OCI-LY1 (cell line): ENCODE measurements around the gene PIGN.

Experiments used
- H2AFZ ChIP-seq: fragments of 200-600 bp; sonication (generic), shearing (Covaris generic); 2 replicates; pipeline ENCODE4 v1.6.0; 2014; ENCODE audit warnings: antibody characterized with exemption, mild to moderate bottlenecking, low read length
- H3F3A ChIP-seq: fragments of 200-600 bp; sonication (generic), shearing (Covaris generic); 2 replicates; pipeline ENCODE4 v1.6.0; 2014; ENCODE audit warnings: mild to moderate bottlenecking, antibody characterized with exemption, low read length, moderate library complexity; ENCODE audit not compliant: insufficient read depth
- H3K27ac ChIP-seq: fragments of 200-600 bp; sonication (generic); 2 replicates; pipeline ENCODE4 v1.5.1; 2014; ENCODE audit warnings: low read length, mixed run types, mild to moderate bottlenecking, low read depth; ENCODE audit not compliant: poor library complexity, severe bottlenecking
- H3K27me3 ChIP-seq: fragments of 200-600 bp; sonication (generic); 2 replicates; pipeline ENCODE4 v1.6.0; 2014; ENCODE audit warnings: antibody characterized with exemption, mild to moderate bottlenecking, low read length, moderate library complexity; ENCODE audit not compliant: insufficient read depth
- H3K36me3 ChIP-seq: fragments of 200-600 bp; sonication (generic); 2 replicates; pipeline ENCODE4 v1.6.1; 2014; ENCODE audit warnings: mild to moderate bottlenecking, antibody characterized with exemption, low read length, moderate library complexity, mixed read lengths; ENCODE audit not compliant: insufficient read depth
- H3K4me1 ChIP-seq: fragments of 200-600 bp; sonication (generic); 2 replicates; pipeline ENCODE4 v1.5.1; 2014; ENCODE audit warnings: mild to moderate bottlenecking, low read length, moderate library complexity; ENCODE audit not compliant: insufficient read depth, severe bottlenecking
- H3K4me2 ChIP-seq: fragments of 200-600 bp; sonication (generic), shearing (Covaris generic); 2 replicates; pipeline ENCODE4 v1.6.1; 2014; ENCODE audit warnings: low read length
- H3K4me3 ChIP-seq: fragments of 200-600 bp; sonication (generic); 2 replicates; pipeline ENCODE4 v1.5.1; 2014; ENCODE audit warnings: low read length, low read depth, mild to moderate bottlenecking, mixed read lengths; ENCODE audit not compliant: poor library complexity, severe bottlenecking
- H3K79me2 ChIP-seq: fragments of 200-600 bp; shearing (Covaris generic); 2 replicates; pipeline ENCODE4 v1.6.1; 2016; ENCODE audit warnings: mixed run types, low read length, mixed read lengths; ENCODE audit not compliant: insufficient read depth
- H3K9ac ChIP-seq: fragments of 200-600 bp; sonication (generic), shearing (Covaris generic); 2 replicates; pipeline ENCODE4 v1.6.1; 2014; ENCODE audit warnings: mild to moderate bottlenecking, low read length, mixed read lengths
- H3K9me2 ChIP-seq: fragments of 200-600 bp; sonication (generic), shearing (Covaris generic); 2 replicates; pipeline ENCODE4 v1.6.1; 2014; ENCODE audit warnings: low read depth, mild to moderate bottlenecking, low read length, mixed read lengths
- H3K9me3 ChIP-seq: fragments of 200-600 bp; shearing (Covaris generic); 2 replicates; pipeline ENCODE4 v1.6.1; 2014; ENCODE audit warnings: low read length, mixed read lengths
- H4K20me1 ChIP-seq: fragments of 200-600 bp; sonication (generic), shearing (Covaris generic); 2 replicates; pipeline ENCODE4 v1.6.0; 2016; ENCODE audit warnings: mild to moderate bottlenecking, low read length; ENCODE audit not compliant: insufficient read depth
- EZH2 ChIP-seq: fragments of 200-600 bp; sonication (generic), shearing (Covaris generic); IDR thresholded peaks from 2 replicates; pipeline ENCODE4 v1.8.0; 2017; ENCODE audit warnings: borderline replicate concordance, mixed run types, mild to moderate bottlenecking, antibody characterized with exemption, low read length, moderate library complexity, mixed read lengths
- TF ChIP-seq, protein P1 (sequence below): fragments of 200-600 bp; sonication (generic), shearing (Covaris generic); IDR thresholded peaks from 2 replicates; pipeline ENCODE4 v1.5.1; 2017; ENCODE audit warnings: mild to moderate bottlenecking, antibody characterized with exemption, low read length, moderate library complexity, mixed read lengths

The PIGN gene

DNA sequence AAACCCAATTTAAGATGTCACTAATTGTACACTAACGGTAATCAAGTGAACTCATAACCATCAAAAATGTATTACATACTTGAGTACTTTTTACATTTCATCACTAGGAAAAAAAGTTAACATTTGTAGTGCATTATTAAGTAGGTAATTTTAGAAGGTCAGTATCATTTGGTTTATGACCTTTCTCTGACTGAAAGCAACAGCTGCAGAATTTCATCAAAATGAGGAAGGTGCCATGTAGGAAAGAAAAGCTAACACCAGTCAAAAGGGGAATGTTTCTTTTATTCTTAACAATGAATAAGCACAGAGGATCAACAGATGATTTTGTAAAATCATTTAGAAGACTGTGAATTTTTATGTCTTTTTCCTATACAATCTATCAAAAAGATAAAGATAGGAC, 79.0 kb downstream of the PIGN start:
- TF ChIP-seq, protein P1, sequence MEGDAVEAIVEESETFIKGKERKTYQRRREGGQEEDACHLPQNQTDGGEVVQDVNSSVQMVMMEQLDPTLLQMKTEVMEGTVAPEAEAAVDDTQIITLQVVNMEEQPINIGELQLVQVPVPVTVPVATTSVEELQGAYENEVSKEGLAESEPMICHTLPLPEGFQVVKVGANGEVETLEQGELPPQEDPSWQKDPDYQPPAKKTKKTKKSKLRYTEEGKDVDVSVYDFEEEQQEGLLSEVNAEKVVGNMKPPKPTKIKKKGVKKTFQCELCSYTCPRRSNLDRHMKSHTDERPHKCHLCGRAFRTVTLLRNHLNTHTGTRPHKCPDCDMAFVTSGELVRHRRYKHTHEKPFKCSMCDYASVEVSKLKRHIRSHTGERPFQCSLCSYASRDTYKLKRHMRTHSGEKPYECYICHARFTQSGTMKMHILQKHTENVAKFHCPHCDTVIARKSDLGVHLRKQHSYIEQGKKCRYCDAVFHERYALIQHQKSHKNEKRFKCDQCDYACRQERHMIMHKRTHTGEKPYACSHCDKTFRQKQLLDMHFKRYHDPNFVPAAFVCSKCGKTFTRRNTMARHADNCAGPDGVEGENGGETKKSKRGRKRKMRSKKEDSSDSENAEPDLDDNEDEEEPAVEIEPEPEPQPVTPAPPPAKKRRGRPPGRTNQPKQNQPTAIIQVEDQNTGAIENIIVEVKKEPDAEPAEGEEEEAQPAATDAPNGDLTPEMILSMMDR = no peak
- TF ChIP-seq EZH2 = no peak
- no peak overlapping the region for H3K9ac ChIP-seq
- H3K79me2 ChIP-seq = no peaks in the 10 kb centered on the region
- no peak overlapping the region for H3K27ac ChIP-seq
- H3K36me3 ChIP-seq = 0 out of 2 replicates have a peak, but pooled peaks cover 7% of the 10 kb centered on the region
- no peaks in the 10 kb centered on the region for H3K27me3 ChIP-seq
- no peaks in the 10 kb centered on the region for H3F3A ChIP-seq
- no peaks in the 10 kb centered on the region for H3K9me3 ChIP-seq
- H2AFZ ChIP-seq = no peak overlapping the region
- no peak overlapping the region for H3K4me2 ChIP-seq
- no peaks in the 10 kb centered on the region for H3K4me1 ChIP-seq
- H3K9me2 ChIP-seq = no peaks in the 10 kb centered on the region
- no peak overlapping the region for H3K4me3 ChIP-seq
- no peaks in the 10 kb centered on the region for H4K20me1 ChIP-seq

DNA sequence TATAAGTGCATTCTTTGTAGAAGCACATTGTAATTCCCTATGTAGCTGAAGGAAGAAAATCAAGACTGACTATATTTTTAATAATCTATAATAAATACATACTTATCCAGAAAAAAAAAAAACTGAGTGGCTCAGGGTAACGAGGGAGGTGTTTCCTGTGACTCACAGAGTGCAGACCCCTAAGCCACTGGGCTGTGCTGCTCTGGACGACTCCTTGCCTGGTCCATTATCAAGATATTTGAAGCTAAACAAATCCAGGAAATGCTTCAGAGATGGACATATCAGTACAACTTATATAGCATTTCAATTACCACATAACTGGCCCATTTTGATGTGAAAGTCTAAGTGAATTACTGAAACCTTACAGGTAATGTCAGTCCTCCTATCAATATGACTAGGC, 80.6 kb downstream of the PIGN start:
- Histone ChIP-seq H3K27ac (no peak overlapping the region), H3K79me2 (no peaks in the 10 kb centered on the region), H3K9ac (no peak overlapping the region), H3F3A (no peaks in the 10 kb centered on the region), H3K9me3 (no peaks in the 10 kb centered on the region), H3K9me2 (no peaks in the 10 kb centered on the region), H3K4me1 (no peaks in the 10 kb centered on the region), H4K20me1 (no peaks in the 10 kb centered on the region), H3K4me3 (no peak overlapping the region), H3K27me3 (no peaks in the 10 kb centered on the region), H3K4me2 (no peak overlapping the region), H2AFZ (no peak overlapping the region), H3K36me3 (peaks cover 9% of the 10 kb centered on the region; the same call in 1 of the 2 replicates)
- TF ChIP-seq, protein P1 = no peak
- TF ChIP-seq EZH2 = no peak

DNA sequence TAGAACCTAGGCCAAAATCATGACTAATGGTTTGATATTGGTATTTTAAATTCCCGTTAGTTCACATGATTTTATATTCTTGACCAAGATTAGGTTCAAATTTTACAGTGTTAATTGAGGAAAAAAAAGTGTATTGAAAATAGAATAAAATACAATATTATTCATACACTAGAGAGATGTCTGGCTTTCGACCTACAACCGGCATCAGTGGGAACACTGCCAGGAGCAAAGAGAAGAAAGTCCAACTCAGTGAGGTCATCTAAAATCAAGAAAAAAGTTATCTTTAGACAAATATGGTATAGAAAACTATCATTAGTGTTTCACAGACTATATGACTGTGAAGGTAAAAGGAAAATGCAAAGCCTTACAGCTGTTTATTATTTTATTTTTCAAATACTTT, 81.5 kb downstream of the PIGN start:
- peaks cover 18% of the 10 kb centered on the region for H3K36me3 ChIP-seq
- no peaks in the 10 kb centered on the region for H3K4me1 ChIP-seq
- H3K4me2 ChIP-seq = no peak overlapping the region
- H3K9me3 ChIP-seq = no peaks in the 10 kb centered on the region
- H3K27me3 ChIP-seq = no peaks in the 10 kb centered on the region
- no peak overlapping the region for H2AFZ ChIP-seq
- no peak overlapping the region for H3K9ac ChIP-seq
- H3K79me2 ChIP-seq = no peaks in the 10 kb centered on the region
- no peak overlapping the region for H3K4me3 ChIP-seq
- no peak for TF ChIP-seq EZH2
- TF ChIP-seq, protein P1 = no peak
- H3K9me2 ChIP-seq = no peaks in the 10 kb centered on the region
- H3F3A ChIP-seq = no peaks in the 10 kb centered on the region
- no peaks in the 10 kb centered on the region for H4K20me1 ChIP-seq
- H3K27ac ChIP-seq = no peak overlapping the region
